ENCODE results near the gene EPM2AIP1.

GRCh38 chr3:37026851-37027250 is 33.9 kb upstream of the EPM2AIP1 start:
- TF ChIP-seq CTCF (IDR thresholded peaks at IDR 0.05): no peak
- no peak for TF ChIP-seq POLR2A (IDR thresholded peaks at IDR 0.05)
- TF ChIP-seq EP300 (IDR thresholded peaks at IDR 0.05): no peak
- no peak for TF ChIP-seq POLR2AphosphoS5 (IDR thresholded peaks at IDR 0.05)
